Karpas-422 (cell line): ENCODE results near the gene MBP. TPM values are rescaled to one million over a fixed set of nuclear protein-coding genes. Genes with fewer than 3 reads are reported as not detected.

Experiments
- DNase-seq: peaks from one replicate; pipeline ENCODE4 v3.0.0-alpha.2; 2015
- H2AFZ ChIP-seq: fragments of 200-600 bp; sonication (generic); 2 replicates; pipeline ENCODE4 v1.6.1; 2014; ENCODE audit warnings: antibody characterized with exemption, low read length, mixed read lengths
- H3K27ac ChIP-seq: fragments of 200-600 bp; sonication (generic); 2 replicates; pipeline ENCODE4 v1.5.1; 2014; ENCODE audit warnings: mild to moderate bottlenecking, low read length, moderate library complexity
- H3K27me3 ChIP-seq: fragments of 200-600 bp; sonication (generic); 2 replicates; pipeline ENCODE4 v1.6.1; 2014; ENCODE audit warnings: low read length, mixed read lengths
- H3K36me3 ChIP-seq: fragments of 200-600 bp; sonication (generic); 2 replicates; pipeline ENCODE4 v1.6.1; 2014; ENCODE audit warnings: low read length, mixed read lengths; ENCODE audit not compliant: insufficient read depth
- H3K4me1 ChIP-seq: fragments of 200-600 bp; sonication (generic); 2 replicates; pipeline ENCODE4 v1.6.1; 2014; ENCODE audit warnings: mild to moderate bottlenecking, low read length, mixed read lengths
- H3K4me2 ChIP-seq: fragments of 200-600 bp; sonication (generic); 2 replicates; pipeline ENCODE4 v1.6.1; 2014; ENCODE audit warnings: low read length, low read depth, mild to moderate bottlenecking; ENCODE audit not compliant: poor library complexity, severe bottlenecking
- H3K4me3 ChIP-seq: fragments of 200-600 bp; sonication (generic); 2 replicates; pipeline ENCODE4 v1.5.1; 2014; ENCODE audit warnings: mild to moderate bottlenecking, antibody characterized with exemption, low read length, mixed read lengths
- H3K79me2 ChIP-seq: fragments of 200-600 bp; sonication (generic); 2 replicates; pipeline ENCODE4 v1.6.1; 2014; ENCODE audit warnings: mild to moderate bottlenecking, low read length, mixed read lengths
- H3K9ac ChIP-seq: fragments of 200-600 bp; sonication (generic); 2 replicates; pipeline ENCODE4 v1.6.0; 2014; ENCODE audit warnings: low read length
- H3K9me2 ChIP-seq: fragments of 200-600 bp; sonication (generic), shearing (Covaris generic); replicated peaks from 2 replicates; pipeline ENCODE4 v1.6.0; 2014; ENCODE audit warnings: mild to moderate bottlenecking, low read length, moderate library complexity; ENCODE audit not compliant: insufficient read depth
- H3K9me3 ChIP-seq: fragments of 300-700, 200-600 bp; sonication (generic); 2 replicates; pipeline ENCODE4 v1.6.1; 2014; ENCODE audit warnings: low read length, mixed read lengths
- H4K20me1 ChIP-seq: fragments of 200-600 bp; sonication (generic); 2 replicates; pipeline ENCODE4 v1.6.1; 2014; ENCODE audit warnings: mild to moderate bottlenecking, antibody characterized with exemption, low read length, low read depth; ENCODE audit not compliant: insufficient read depth
- total RNA-seq: library from RNA; depleted of rRNA; stranded (reverse); fragments of >200 nt; shearing (Covaris generic); gene quantifications from 2 replicates; pipeline ENCODE4 v1.2.3, GENCODE V29; 2014; ENCODE audit warnings: low replicate concordance

Gene MBP
- total RNA-seq, 1 experiment from 2014 or later = 67.8 TPM

DNA sequence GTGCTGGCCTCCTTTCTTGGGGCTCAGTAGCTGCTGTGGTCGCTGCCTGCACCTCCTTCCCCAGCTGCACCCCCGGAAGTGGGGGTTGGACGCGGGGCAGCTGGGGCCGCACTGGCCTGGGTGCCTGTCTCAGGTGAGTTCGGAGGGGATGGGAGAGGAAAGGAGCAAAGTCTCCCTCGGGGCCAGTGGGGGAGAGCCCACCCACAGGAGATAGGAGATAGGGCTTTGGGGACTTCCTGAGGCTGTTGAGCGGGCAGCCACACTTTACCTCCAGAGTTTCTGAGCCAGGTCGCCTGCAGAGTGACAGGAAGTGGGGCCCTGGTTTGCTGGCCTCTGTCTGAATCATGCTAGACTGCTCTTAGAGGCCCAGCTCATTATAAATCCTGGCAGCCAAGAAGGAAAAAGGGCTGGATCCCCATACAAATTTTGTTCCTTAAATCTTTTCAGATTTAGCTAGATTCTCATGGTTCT lies 8.1 kb downstream of the MBP start:
- Histone ChIP-seq H4K20me1 (no peaks in the 10 kb centered on the region), H3K4me1 (peaks cover 66% of the 10 kb centered on the region), H3K9me3 (no peaks in the 10 kb centered on the region), H3K4me3 (peak overlapping the region; percentile 44), H3K4me2 (peak overlapping the region; percentile 96), H3K79me2 (peaks cover 98% of the 10 kb centered on the region), H3K9me2 (no peaks in the 10 kb centered on the region), H3K27me3 (no peaks in the 10 kb centered on the region), H3K36me3 (no peaks in the 10 kb centered on the region; the same call in 1 of the 2 replicates), H3K27ac (peak overlapping the region; percentile 91), H3K9ac (peak overlapping the region; percentile 65), H2AFZ (0 out of 2 replicates have a peak overlapping the region, but pooled peaks have one; percentile 10)
- peak; percentile 82 for DNase-seq

DNA sequence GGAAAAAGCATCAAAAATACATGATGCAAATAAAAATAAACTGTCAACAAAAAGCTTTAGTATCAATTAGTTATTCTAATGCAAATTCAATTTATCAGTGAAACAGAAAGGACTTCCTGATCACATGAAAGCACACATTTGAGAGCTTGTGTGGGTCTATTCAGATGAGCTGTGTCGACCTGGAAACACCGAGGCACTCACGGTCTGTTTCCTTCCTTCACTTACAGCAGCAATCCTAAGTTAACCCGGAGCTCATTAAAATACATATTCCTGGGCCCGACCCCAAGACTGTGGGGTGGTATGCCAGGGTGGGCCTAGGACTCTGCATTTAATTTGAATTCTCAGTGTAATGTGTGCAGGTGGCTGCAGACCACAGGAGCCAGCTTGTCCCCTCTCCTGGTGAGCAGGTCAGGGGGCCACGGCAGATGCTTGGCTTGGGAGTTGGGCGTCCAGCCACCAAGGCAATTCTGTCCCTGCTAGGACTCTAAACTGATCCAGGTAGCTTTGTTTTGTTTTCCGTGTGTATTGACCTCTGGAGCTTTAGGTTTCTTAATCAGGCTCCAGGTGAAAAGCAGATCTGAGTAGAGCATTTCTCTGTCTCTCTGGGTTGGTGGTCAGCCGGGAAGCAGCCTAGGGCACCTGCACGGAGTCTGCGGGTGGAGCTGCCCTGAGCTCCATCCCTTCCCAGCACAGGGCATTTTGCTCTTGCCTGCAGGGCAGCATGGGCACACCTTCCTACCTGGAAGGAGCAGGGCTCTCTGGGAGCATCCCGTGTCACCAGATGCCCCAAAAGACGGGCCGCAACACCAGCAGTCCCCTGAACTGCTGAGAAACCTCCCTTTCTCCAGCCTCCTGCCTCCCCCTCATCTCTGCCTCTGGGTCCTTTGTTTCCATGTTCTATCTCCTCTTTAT lies 9.0 kb downstream of the MBP start:
- Histone ChIP-seq H3K4me1 (peaks cover 57% of the 10 kb centered on the region), H3K9me2 (no peaks in the 10 kb centered on the region), H4K20me1 (no peaks in the 10 kb centered on the region), H3K27ac (peak overlapping the region; percentile 91), H3K4me3 (peak overlapping the region; percentile 44; the same call in 1 of the 2 replicates), H3K9ac (peak overlapping the region; percentile 65), H3K9me3 (no peaks in the 10 kb centered on the region), H2AFZ (no peak overlapping the region), H3K79me2 (peaks cover 98% of the 10 kb centered on the region), H3K27me3 (no peaks in the 10 kb centered on the region), H3K36me3 (no peaks in the 10 kb centered on the region; the same call in 1 of the 2 replicates), H3K4me2 (peak overlapping the region; percentile 96)
- DNase-seq = no peak

DNA sequence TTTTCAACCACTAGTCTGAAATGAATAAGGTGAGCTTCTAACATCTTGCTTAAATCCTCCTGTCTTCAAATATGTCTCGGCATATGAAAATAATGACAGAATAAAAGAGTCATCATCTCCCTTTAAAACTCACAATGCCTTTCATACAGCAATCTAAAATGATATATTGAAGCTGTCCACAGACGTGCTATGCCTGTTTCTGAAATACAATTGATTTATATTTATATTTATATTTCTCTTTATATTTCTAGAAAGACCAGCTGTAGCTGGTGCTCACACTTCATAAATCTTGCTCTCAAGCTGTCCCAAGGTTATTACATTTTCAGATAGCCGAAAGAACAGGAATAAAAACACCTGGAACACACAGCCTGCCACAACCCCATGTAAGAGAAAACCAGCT lies 11.1 kb downstream of the MBP start:
- Histone ChIP-seq H3K4me3 (no peak overlapping the region), H4K20me1 (no peaks in the 10 kb centered on the region), H2AFZ (no peak overlapping the region), H3K27ac (peak overlapping the region; percentile 5; the same call in 1 of the 2 replicates), H3K79me2 (peaks cover 93% of the 10 kb centered on the region), H3K36me3 (no peaks in the 10 kb centered on the region; the same call in 1 of the 2 replicates), H3K9me2 (no peaks in the 10 kb centered on the region), H3K9ac (no peak overlapping the region), H3K9me3 (no peaks in the 10 kb centered on the region), H3K4me1 (peaks cover 36% of the 10 kb centered on the region), H3K27me3 (no peaks in the 10 kb centered on the region), H3K4me2 (no peak overlapping the region)
- no peak for DNase-seq

DNA sequence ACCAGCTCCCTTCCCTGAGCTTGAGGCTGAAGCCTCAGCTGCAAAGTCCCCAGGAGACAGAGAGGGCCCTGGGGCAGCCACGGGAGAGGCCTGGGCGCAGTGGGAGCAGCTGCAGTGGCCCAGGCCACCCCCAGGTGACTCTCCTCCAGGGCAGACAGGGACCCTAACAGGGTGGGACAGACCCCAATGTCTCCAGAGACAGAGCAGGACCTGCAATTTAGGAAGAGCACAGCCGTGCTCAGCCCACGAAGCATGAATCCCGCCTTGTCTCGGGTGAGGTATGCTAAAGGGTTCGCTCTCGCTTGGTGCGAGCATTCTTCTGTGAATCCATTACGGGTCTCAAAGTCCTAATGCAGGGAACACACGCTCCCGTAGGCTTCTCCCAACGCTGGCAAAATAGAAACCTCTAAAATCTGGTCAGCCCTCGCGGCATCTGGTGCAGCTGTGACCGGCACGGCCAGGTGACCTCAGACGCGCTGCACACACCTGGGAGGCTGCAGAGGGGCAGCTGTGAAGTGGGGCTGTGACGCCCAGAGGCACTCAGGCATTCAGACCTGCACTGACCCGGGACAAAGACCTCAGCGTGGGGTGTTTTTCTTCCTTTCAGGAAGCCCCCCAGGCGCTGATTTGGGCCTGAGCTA lies 12.6 kb downstream of the MBP start:
- no peaks in the 10 kb centered on the region for H3K9me3 ChIP-seq
- no peaks in the 10 kb centered on the region for H3K27me3 ChIP-seq
- no peak overlapping the region for H3K4me3 ChIP-seq
- no peaks in the 10 kb centered on the region; the same call in 1 of the 2 replicates for H3K36me3 ChIP-seq
- H3K9ac ChIP-seq = no peak overlapping the region
- no peak for DNase-seq
- no peaks in the 10 kb centered on the region for H3K9me2 ChIP-seq
- no peak overlapping the region for H2AFZ ChIP-seq
- no peak overlapping the region for H3K27ac ChIP-seq
- no peaks in the 10 kb centered on the region; the same call in 1 of the 2 replicates for H4K20me1 ChIP-seq
- H3K79me2 ChIP-seq = peaks cover 91% of the 10 kb centered on the region
- H3K4me2 ChIP-seq = no peak overlapping the region
- H3K4me1 ChIP-seq = peaks cover 21% of the 10 kb centered on the region

DNA sequence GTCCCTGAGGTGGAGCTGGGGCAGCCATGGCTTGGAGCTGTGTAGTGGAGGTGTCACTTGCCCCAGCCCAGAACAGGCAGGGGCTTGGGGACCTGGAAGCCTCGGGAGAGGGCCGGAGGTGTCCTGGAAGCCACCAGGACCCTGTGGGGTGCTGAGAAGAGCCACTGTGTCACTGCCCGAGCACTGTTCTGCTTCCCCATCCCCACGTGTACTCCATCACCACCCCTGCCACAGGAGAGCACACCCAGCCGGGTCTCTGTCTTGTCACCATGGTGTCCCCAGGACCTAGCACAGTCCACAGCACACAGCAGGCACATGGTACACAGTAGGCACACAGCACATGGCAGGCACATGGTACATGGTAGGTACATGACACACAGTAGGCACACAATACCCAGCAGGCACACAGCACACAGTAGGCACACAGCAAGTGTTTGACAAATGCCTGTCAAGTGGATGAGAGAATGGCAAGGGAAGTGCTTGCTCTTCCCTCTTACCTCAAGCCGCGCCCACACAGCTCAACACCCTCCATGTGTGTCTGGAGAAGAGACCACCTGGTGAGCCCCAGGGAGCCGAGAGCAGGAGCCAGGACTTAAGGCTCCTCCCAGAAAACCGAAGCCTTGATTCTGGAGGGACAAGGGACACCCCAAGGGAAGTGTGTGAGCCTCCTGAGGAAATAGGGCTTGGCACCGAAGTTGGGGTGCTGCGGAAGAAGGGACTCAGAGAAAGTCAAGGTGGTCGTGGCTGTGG lies 13.3 kb downstream of the MBP start:
- H3K9me2 ChIP-seq = no peaks in the 10 kb centered on the region
- no peak for DNase-seq
- no peaks in the 10 kb centered on the region for H3K27me3 ChIP-seq
- H2AFZ ChIP-seq = no peak overlapping the region
- H3K4me3 ChIP-seq = no peak overlapping the region
- H3K27ac ChIP-seq = no peak overlapping the region
- no peak overlapping the region for H3K9ac ChIP-seq
- H3K79me2 ChIP-seq = peaks cover 86% of the 10 kb centered on the region
- peaks cover 14% of the 10 kb centered on the region for H3K4me1 ChIP-seq
- no peaks in the 10 kb centered on the region; the same call in 1 of the 2 replicates for H4K20me1 ChIP-seq
- no peaks in the 10 kb centered on the region for H3K9me3 ChIP-seq
- no peaks in the 10 kb centered on the region; the same call in 1 of the 2 replicates for H3K36me3 ChIP-seq
- no peak overlapping the region for H3K4me2 ChIP-seq

DNA sequence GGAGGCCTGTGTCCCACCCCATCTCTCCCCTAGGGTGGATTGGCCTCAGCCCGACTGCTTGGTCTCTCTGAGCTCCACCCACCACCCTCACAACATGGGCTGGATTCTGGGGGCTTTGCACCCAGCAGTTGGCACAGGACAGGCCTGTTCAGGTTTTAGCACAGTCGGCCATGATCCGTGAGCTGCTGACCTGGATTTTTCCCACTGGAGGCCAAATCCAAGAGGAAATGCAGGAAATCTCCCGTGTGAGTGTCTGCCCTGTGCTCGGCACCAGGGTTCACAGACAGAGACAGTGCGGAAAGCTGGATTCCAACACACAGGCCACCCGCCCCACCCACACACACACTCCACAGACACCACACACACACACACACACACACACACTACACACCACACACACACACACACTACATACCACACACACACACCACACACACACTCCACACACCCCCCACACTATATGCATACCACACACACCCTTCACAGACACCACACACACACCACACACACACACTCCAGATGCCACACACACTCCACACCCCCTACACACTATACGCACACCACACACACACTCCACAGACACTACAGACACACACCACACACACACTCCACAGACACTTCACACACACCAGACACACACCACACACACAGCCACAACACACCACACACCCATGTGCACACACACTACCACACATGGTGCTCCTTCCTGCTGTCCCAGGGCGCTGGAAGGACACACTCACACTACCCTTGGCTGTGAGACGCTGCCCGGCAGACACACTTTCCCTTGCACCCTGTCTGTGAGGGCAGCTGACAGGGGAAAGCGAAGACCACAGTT lies 14.1 kb downstream of the MBP start:
- H3K36me3 ChIP-seq = no peaks in the 10 kb centered on the region; the same call in 1 of the 2 replicates
- no peak overlapping the region for H2AFZ ChIP-seq
- H4K20me1 ChIP-seq = peaks cover 6% of the 10 kb centered on the region
- H3K9me3 ChIP-seq = no peaks in the 10 kb centered on the region
- no peaks in the 10 kb centered on the region for H3K27me3 ChIP-seq
- no peak overlapping the region for H3K27ac ChIP-seq
- H3K9ac ChIP-seq = no peak overlapping the region
- H3K9me2 ChIP-seq = no peaks in the 10 kb centered on the region
- peaks cover 6% of the 10 kb centered on the region for H3K4me1 ChIP-seq
- H3K79me2 ChIP-seq = peaks cover 86% of the 10 kb centered on the region
- no peak overlapping the region for H3K4me3 ChIP-seq
- no peak overlapping the region for H3K4me2 ChIP-seq
- DNase-seq = no peak

DNA sequence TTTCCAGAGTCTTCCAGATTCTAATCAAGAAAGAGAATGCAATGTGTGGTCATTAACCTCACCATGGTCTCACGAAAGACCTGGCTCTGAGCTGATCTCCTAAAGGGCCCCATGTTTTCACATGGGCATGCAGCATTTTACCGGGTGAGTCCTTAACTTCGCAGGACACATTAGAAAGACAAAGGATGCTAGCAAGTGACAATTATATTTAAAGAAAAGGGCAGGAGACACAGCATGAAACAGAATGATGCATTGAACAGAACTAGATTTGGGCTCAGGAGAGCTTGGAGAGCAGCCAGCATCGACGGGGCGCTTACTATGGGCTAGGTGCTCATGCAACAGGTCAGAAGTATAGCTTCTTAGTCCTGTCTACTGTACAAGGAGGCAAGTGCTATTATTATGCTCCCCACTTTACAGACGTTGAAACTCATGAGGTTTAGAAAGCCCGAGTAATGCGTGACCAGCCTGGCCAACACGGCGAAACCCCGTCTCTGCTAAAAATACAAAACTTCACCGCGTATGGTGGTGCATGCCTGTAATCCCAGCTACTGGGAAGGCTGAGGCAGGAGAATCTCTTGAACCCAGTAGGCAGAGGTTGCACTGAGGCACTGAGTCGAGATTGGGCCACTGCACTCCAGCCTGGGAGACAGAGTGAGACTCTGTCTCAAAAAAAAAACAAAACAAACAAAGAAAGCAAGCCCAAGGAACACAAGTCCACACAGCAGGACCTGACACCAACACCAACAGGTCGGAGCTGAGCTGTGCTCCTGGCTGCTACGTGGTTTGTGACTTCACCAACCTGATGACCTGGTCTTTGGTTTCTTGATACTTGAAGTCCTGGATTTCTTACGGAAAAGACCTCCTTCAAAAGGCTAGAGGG lies 16.1 kb downstream of the MBP start:
- Histone ChIP-seq H3K9me3 (no peaks in the 10 kb centered on the region), H3K9ac (no peak overlapping the region), H2AFZ (no peak overlapping the region), H3K4me3 (no peak overlapping the region), H4K20me1 (peaks cover 11% of the 10 kb centered on the region), H3K4me2 (no peak overlapping the region), H3K4me1 (no peaks in the 10 kb centered on the region), H3K79me2 (peaks cover 86% of the 10 kb centered on the region), H3K27me3 (no peaks in the 10 kb centered on the region), H3K36me3 (no peaks in the 10 kb centered on the region; the same call in 1 of the 2 replicates), H3K9me2 (no peaks in the 10 kb centered on the region), H3K27ac (no peak overlapping the region)
- no peak for DNase-seq
